HG02840 (cell line): ENCODE measurements around the gene PRR4.

Source experiments
- ATAC-seq: cut with Tn5 transposase; IDR thresholded peaks from one replicate; pipeline ENCODE4 v1.9.1; 2021; ENCODE audit warnings: mild to moderate bottlenecking, moderate library complexity, moderate number of reproducible peaks; ENCODE audit not compliant: unreplicated experiment, low FRiP score

Gene PRR4

GRCh38 chr12:10802587-10802986 lies 46.7 kb downstream of the PRR4 start, which contains the start of gene TAS2R7:
TSS of gene TAS2R7 (minus strand) at chr12:10802627. CDS start at chr12:10802570, 57 bp downstream.
- no peak for ATAC-seq

GRCh38 chr12:10801741-10802140 lies 47.5 kb downstream of the PRR4 start:
- no peak for ATAC-seq
